ENCODE data around the gene OR8J3. TPM values are rescaled to one million over a fixed set of nuclear protein-coding genes. Genes with fewer than 3 reads are reported as not detected.

Gene OR8J3
- total RNA-seq, 6 donors from 2014 or later, result not detected

DNA sequence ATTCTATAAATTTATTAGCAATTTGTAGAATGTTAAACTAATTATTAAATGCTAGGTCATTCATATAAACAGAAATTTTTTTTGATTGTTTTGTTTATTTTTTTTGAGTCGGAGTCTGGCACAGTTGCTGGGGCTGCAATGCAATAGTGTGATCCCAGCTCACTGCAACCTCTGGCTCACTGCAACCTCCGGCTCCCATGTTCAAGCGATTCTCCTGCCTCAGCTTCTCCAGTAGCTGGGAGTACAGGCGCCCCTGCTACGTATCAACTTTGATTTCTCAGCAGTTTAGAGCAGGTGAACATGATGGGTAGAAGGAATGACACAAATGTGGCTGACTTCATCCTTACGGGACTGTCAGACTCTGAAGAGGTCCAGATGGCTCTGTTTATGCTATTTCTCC, 17.9 kb downstream of the OR8J3 start, which contains the start of gene OR8H3:
Gene OR8H3 (plus strand): TSS at position 301 of the 400 bp plus-strand sequence. CDS start 0 bp downstream, at position 301.
- Histone ChIP-seq H3K27me3 (no peaks in the 10 kb centered on the region), H3K27ac (no peak within 1 kb of the TSS), H3K36me3 (no peaks in the 10 kb centered on the region), H3K4me1 (no peaks in the 10 kb centered on the region), H3K9me3 (no peaks in the 10 kb centered on the region), H3K4me3 (no peak within 1 kb of the TSS)
- TF ChIP-seq EP300 (IDR thresholded peaks at IDR 0.05) (no peak), POLR2A (IDR thresholded peaks at IDR 0.05) (no peak), POLR2AphosphoS5 (IDR thresholded peaks at IDR 0.05) (no peak)
- ATAC-seq (ENCODE audit: low FRiP score in 2 of 2) (no peak), DNase-seq (no peak)
- WGBS, 2 donors, result 69 to 79% methylated on average over 6 of the region's 6 CpGs

DNA sequence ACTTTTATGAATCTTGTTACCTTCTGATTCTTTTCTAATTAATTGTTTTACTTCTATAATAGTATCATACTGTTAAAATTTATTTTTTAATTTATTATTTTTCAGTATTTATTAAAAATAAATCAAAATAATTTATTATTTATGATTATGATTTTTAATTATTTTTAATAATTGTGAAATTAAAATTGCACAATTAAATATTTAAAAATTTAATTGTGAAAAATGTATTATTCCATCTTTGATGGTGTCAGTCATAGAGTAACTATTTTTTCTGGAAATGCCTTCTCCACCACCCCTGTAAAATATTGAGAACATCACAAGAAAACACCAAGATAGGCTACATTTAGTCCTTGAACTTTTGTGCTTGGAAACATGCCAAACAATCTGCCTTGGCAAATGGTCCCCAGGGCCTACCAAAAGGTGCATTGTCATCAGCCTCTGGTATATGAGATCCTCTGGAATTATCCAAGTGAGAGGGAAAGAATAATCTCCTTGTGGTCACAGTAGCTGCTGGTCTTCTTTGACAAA, 36.7 kb downstream of the OR8J3 start, which contains the start of gene OR8H2:
Gene OR8H2 (plus strand): TSS at position 478 of the 528 bp plus-strand sequence. CDS start 1,356 bp downstream, outside the sequence.
- Histone ChIP-seq H3K27ac (no peak within 1 kb of the TSS), H3K9me3 (no peaks in the 10 kb centered on the region), H3K36me3 (no peaks in the 10 kb centered on the region), H3K4me3 (no peak within 1 kb of the TSS), H3K27me3 (no peaks in the 10 kb centered on the region), H3K4me1 (no peaks in the 10 kb centered on the region)
- ATAC-seq (ENCODE audit: low FRiP score in 2 of 2) (no peak), DNase-seq (no peak)
- no peak for TF ChIP-seq POLR2AphosphoS5 (IDR thresholded peaks at IDR 0.05)

DNA sequence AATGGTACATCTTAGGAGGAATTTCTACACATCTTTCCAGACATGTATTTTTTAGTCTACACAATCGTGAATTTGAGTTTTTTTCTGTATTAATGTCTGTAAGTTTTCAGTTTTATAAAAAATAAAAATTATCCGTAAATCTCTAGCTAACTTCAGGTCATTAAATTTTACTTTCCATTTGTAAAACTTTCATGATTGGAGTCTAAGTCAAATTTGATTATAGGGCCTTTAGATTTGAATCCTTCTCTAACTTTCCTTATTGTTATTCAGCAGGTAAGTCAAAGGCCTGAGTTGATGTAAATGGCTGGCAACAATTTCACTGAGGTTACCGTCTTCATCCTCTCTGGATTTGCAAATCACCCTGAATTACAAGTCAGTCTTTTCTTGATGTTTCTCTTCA, 47.0 kb downstream of the OR8J3 start, which contains the start of gene OR8I2:
Gene OR8I2 (plus strand): TSS at position 301 of the 400 bp plus-strand sequence. CDS start 0 bp downstream, at position 301.
- H3K4me3 ChIP-seq, result no peak within 1 kb of the TSS
- WGBS, 2 donors, result 59 to 67% methylated on average over 3 of the region's 3 CpGs
- H3K9me3 ChIP-seq, result no peaks in the 10 kb centered on the region
- DNase-seq (no peak), ATAC-seq (ENCODE audit: low FRiP score in 2 of 2) (no peak)
- no peak within 1 kb of the TSS for H3K27ac ChIP-seq
- H3K27me3 ChIP-seq, result no peaks in the 10 kb centered on the region
- TF ChIP-seq POLR2A (IDR thresholded peaks at IDR 0.05) (no peak), POLR2AphosphoS5 (IDR thresholded peaks at IDR 0.05) (no peak), EP300 (IDR thresholded peaks at IDR 0.05) (no peak)
- TF ChIP-seq, protein P1, sequence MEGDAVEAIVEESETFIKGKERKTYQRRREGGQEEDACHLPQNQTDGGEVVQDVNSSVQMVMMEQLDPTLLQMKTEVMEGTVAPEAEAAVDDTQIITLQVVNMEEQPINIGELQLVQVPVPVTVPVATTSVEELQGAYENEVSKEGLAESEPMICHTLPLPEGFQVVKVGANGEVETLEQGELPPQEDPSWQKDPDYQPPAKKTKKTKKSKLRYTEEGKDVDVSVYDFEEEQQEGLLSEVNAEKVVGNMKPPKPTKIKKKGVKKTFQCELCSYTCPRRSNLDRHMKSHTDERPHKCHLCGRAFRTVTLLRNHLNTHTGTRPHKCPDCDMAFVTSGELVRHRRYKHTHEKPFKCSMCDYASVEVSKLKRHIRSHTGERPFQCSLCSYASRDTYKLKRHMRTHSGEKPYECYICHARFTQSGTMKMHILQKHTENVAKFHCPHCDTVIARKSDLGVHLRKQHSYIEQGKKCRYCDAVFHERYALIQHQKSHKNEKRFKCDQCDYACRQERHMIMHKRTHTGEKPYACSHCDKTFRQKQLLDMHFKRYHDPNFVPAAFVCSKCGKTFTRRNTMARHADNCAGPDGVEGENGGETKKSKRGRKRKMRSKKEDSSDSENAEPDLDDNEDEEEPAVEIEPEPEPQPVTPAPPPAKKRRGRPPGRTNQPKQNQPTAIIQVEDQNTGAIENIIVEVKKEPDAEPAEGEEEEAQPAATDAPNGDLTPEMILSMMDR (IDR thresholded peaks at IDR 0.05), result no peak
- no peaks in the 10 kb centered on the region for H3K36me3 ChIP-seq
- no peaks in the 10 kb centered on the region for H3K4me1 ChIP-seq

DNA sequence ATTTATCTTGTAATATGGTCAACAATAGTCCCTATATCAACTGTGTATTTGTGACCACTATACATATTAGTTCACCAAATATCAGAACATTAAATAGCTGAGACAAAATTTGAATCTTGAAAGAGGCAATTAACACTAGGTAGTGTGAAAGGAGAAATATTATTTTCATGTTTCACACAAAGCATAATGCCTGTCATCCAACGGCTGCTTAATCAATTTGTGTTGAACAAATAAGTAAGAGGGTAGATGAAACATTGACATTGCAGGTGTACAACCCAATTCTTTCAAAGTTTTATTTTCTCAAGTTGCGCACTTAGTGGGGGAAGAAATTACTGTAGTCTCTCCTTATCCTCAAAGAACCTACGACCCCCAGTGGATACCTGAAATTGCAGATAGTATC, 50.3 kb downstream of the OR8J3 start:
- DNase-seq, result no peak
- no peaks in the 10 kb centered on the region for H3K27me3 ChIP-seq
- no peaks in the 10 kb centered on the region for H3K9me3 ChIP-seq
- H3K4me3 ChIP-seq, result no peak overlapping the region
- H3K27ac ChIP-seq, result no peak overlapping the region
- ATAC-seq (ENCODE audit: low FRiP score in 2 of 2), result no peak
- WGBS, 2 donors, result 79 to 80% methylated on average over 3 of the region's 3 CpGs
- TF ChIP-seq EP300 (IDR thresholded peaks at IDR 0.05), result no peak
- TF ChIP-seq POLR2AphosphoS5 (IDR thresholded peaks at IDR 0.05), result no peak
- no peak for TF ChIP-seq POLR2A (IDR thresholded peaks at IDR 0.05)
- TF ChIP-seq, protein P1 (IDR thresholded peaks at IDR 0.05), result no peak
- no peaks in the 10 kb centered on the region for H3K4me1 ChIP-seq
- no peaks in the 10 kb centered on the region for H3K36me3 ChIP-seq

Small RNA genes within 50 kb of the gene (small RNA-seq; reads per million reads assigned to genes)
- gene OR8I4P, result 0 reads per million in 4 donors

Other genes with a start within 250 kb of the OR8J3 start
- gene OR5W2, start 225.6 kb downstream of the OR8J3 start, total RNA-seq, result not detected
- not detected for gene OR5I1, start 203.8 kb downstream of the OR8J3 start, total RNA-seq
- gene OR10AG1, start 170.3 kb downstream of the OR8J3 start, total RNA-seq, result not detected
- gene OR5F1, start 145.6 kb downstream of the OR8J3 start, total RNA-seq, result not detected
- not detected for gene OR5AS1, start 112.5 kb downstream of the OR8J3 start, total RNA-seq
- gene OR8I2, start 46.9 kb downstream of the OR8J3 start, total RNA-seq, result not detected
- not detected for gene OR8H2, start 36.5 kb downstream of the OR8J3 start, total RNA-seq
- not detected for gene OR8H3, start 17.8 kb downstream of the OR8J3 start, total RNA-seq
- not detected for gene OR8K5, start 20.1 kb upstream of the OR8J3 start, total RNA-seq
- not detected for gene OR5J2, start 36.4 kb upstream of the OR8J3 start, total RNA-seq
- not detected for gene OR5T2, start 94.1 kb upstream of the OR8J3 start, total RNA-seq
- gene OR5T3, start 112.1 kb upstream of the OR8J3 start, total RNA-seq, result not detected
- not detected for gene OR5T1, start 134.0 kb upstream of the OR8J3 start, total RNA-seq
- gene OR8H1, start 152.1 kb upstream of the OR8J3 start, total RNA-seq, result not detected
- gene OR8K3, start 174.9 kb upstream of the OR8J3 start, total RNA-seq, result not detected
- not detected for gene OR8K1, start 205.8 kb upstream of the OR8J3 start, total RNA-seq
- not detected for gene OR8J1, start 214.1 kb upstream of the OR8J3 start, total RNA-seq
- not detected for gene OR8U1, start 235.4 kb upstream of the OR8J3 start, total RNA-seq